Activated naive CD8-positive, alpha-beta T cell treated with anti-CD3 and anti-CD28 coated beads for 36 hours (primary cell): ENCODE measurements around the gene CBX8. TPM values are rescaled to one million over a fixed set of nuclear protein-coding genes. Genes with fewer than 3 reads are reported as not detected.

Experiments
- DNase-seq: peaks from one replicate; pipeline ENCODE4 v3.0.0; 2021
- H3K27ac Mint-ChIP-seq: one replicate; pipeline ENCODE4 v1.8.0; 2022; ENCODE audit warnings: mild to moderate bottlenecking, moderate library complexity, mixed read lengths
- H3K27me3 Mint-ChIP-seq: one replicate; pipeline ENCODE4 v1.8.0; 2022; ENCODE audit warnings: mild to moderate bottlenecking, mixed read lengths
- H3K36me3 Mint-ChIP-seq: one replicate; pipeline ENCODE4 v1.8.0; 2021; ENCODE audit warnings: mild to moderate bottlenecking, mixed read lengths
- H3K4me1 Mint-ChIP-seq: one replicate; pipeline ENCODE4 v1.8.0; 2021; ENCODE audit warnings: mixed read lengths
- H3K4me3 Mint-ChIP-seq: one replicate; pipeline ENCODE4 v1.8.0; 2022; ENCODE audit warnings: mild to moderate bottlenecking, moderate library complexity, mixed read lengths
- H3K9me3 Mint-ChIP-seq: one replicate; pipeline ENCODE4 v1.8.0; 2022; ENCODE audit warnings: mixed read lengths
- total RNA-seq, 2 experiments: library from RNA; stranded (reverse); gene quantifications; one replicate each; pipeline ENCODE4 v1.2.3, GENCODE V29; 2021

CBX8 gene
- total RNA-seq: 1 to 10 TPM; 3.5 to 4.1 TPM

DNA sequence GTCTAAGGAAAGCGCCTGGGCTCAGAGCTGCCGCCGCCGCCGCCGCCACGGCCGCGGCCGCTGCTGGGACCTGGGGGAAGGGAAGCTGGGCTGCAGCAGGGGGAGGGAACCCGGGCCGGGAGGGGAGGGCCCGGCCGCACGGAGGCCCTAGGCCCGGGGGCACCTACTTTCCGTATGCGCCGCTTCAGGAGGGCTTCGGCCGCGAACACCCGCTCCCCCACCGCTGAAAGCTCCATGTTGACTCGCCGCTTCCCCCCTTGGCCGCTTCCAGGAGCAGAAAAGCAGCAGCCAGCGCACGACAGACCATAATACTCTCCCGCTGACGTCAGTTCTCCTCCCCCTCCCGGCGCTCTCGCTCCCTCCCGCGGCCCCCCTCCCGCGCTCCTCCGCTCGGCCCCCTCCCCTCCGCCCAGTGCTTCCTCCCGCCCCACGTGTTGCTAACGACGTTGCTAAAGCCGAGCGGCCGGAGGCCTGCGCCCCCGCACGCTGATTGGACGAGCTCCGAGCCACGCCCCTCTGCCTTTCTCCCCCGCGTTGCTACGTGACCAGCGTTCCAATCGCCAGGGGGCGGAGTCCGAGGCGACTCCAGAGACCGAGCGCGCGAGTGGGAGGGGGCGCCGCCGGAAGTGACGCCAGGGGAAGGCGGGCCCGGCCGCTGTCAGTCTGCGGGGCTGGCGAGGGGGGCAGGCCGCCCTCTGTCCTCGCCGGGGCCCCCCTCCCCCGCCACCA, at the start of gene CBX8:
TSS of gene CBX8 (minus strand) at position 315 of the 729 bp plus-strand sequence. CDS start at position 236, 79 bp downstream.
- peak within 1 kb of the TSS; percentile 82 for H3K27ac Mint-ChIP-seq
- no peaks in the 10 kb centered on the region for H3K36me3 Mint-ChIP-seq
- peaks cover 35% of the 10 kb centered on the region for H3K4me1 Mint-ChIP-seq
- H3K4me3 Mint-ChIP-seq: peak within 1 kb of the TSS; percentile 81
- no peaks in the 10 kb centered on the region for H3K9me3 Mint-ChIP-seq
- H3K27me3 Mint-ChIP-seq: peaks cover 48% of the 10 kb centered on the region
- peak; percentile 100 for DNase-seq

DNA sequence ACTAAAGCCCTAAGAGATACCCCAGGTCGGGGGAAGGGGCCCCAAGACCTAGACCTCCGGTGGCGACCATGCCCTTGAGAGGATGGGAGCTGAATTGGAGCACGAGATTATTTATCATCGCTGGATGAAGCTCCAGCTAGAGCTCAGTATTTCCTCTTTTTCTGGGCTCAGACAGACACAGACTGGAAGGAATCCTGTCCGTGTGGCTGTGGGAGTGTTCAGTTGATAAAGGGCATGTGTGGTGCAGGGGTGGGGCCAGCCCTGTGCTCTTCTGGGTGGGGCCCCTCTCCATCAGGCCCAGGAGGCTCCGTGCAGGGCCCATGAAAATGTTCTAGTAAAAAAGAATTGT, 48.7 kb upstream of the CBX8 start:
- H3K36me3 Mint-ChIP-seq: no peaks in the 10 kb centered on the region
- no peak overlapping the region for H3K4me3 Mint-ChIP-seq
- H3K27me3 Mint-ChIP-seq: peaks cover 59% of the 10 kb centered on the region
- H3K4me1 Mint-ChIP-seq: peaks cover 11% of the 10 kb centered on the region
- no peak overlapping the region for H3K27ac Mint-ChIP-seq
- no peak for DNase-seq
- no peaks in the 10 kb centered on the region for H3K9me3 Mint-ChIP-seq

DNA sequence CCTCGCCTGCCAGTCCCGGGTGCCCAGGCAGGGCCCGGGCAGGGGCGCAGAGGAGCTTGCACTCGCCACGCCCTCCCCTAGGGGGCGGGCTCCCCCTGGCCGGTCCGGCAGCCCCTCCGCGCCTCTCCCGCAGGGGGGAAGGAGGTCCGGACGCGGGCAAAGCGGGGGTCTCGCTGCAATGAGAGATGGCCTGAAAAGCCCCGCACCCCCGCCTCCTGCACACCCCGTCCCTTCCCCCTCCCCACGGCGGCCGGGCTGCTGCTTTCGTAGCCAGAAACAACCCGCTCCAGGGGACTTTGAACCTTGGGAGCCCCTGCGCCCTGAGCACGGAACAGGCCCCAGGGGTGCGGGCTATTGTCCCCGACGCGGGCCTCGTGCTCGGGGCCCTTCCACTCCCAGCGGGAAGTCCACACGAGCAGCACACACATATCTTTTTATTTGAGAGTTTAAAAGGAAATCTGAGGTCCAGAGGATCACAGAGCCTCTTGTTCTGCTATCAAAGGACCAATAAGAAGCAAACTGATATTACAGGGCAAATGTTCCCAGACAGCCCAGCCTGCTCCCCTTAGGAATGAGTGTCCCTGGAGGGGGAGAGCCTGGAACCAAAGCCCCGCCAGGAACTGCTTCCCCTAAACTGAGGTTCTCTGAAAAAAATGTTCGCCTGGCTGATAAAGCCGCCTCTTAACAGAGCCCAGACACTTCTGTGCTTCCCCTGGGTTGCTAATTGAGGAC, 48.2 kb upstream of the CBX8 start:
- DNase-seq: peak; percentile 67
- H3K36me3 Mint-ChIP-seq: no peaks in the 10 kb centered on the region
- no peak overlapping the region for H3K4me3 Mint-ChIP-seq
- no peak overlapping the region for H3K27ac Mint-ChIP-seq
- H3K4me1 Mint-ChIP-seq: peaks cover 11% of the 10 kb centered on the region
- H3K27me3 Mint-ChIP-seq: peaks cover 64% of the 10 kb centered on the region
- no peaks in the 10 kb centered on the region for H3K9me3 Mint-ChIP-seq

DNA sequence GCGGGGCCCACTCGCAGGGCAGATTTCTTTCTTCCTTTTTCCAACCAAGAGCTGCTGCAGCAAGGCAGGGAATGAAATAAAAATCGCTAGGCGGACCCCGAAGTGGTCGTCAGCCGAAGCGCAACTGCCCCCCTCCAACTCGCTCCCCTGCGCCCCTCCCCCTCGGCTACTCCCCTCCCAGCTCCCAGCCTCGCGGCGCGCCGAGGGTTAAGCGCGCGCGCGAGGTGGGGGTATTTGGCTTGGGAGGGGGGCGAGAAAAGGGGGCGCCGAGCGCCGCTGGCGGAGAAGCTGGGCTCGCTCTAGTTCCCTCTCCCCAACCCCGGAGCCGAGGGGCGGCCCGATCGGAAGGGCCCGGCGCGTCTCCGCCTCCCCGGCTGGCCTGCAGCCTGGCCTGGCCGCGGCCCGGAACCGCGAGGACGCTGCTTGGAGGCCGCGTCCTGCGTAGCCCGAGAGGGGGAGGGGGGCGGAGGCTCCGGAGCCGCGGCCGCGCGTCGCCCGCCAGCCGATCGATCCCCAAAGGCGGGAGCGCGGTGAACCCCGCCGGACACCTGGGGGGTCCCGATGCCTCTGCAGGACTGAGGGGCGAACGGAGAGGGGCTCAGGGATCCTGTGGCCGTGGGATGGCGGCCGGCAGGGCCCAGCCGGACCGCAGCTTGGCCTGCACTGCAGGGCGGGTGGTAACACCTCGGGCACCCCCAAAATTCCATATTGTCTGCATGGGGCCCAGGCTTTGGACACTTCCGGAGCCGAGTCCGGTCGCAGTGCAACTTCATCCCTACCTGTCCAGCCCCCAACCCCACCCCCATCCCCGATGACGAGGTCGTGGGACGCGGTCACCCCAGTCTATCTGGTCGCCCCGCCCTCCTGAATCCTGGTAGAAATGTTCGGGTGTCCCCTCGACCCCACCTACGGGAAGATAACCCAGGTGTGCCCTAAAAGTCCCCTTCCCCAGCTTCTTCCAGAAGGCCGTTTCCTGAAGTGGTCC, 47.2 kb upstream of the CBX8 start:
- Mint-ChIP-seq H3K9me3 (no peaks in the 10 kb centered on the region), H3K4me1 (peaks cover 11% of the 10 kb centered on the region), H3K4me3 (peak overlapping the region; percentile 48), H3K27me3 (peaks cover 66% of the 10 kb centered on the region), H3K27ac (no peak overlapping the region), H3K36me3 (no peaks in the 10 kb centered on the region)
- no peak for DNase-seq

DNA sequence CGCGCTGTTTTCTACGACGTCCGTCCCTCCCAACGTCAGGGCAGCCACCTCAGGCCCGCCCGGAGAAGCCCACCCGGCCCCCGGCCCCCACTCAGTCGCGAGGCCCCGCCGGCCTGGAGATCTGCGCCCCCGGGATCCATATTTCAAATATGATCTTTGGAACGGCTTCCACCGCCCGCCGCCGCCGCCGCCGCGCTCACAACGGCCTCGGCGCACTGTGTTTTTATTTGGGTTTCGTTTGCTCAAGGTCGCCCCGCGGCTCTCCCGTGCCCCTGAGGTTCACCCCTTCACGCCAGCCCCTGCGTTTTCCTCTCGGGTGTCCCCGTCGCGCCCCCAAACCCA, 46.6 kb upstream of the CBX8 start:
- no peak for DNase-seq
- Mint-ChIP-seq H3K4me3 (peak overlapping the region; percentile 48), H3K36me3 (no peaks in the 10 kb centered on the region), H3K27me3 (peaks cover 59% of the 10 kb centered on the region), H3K4me1 (peaks cover 11% of the 10 kb centered on the region), H3K9me3 (no peaks in the 10 kb centered on the region), H3K27ac (no peak overlapping the region)

DNA sequence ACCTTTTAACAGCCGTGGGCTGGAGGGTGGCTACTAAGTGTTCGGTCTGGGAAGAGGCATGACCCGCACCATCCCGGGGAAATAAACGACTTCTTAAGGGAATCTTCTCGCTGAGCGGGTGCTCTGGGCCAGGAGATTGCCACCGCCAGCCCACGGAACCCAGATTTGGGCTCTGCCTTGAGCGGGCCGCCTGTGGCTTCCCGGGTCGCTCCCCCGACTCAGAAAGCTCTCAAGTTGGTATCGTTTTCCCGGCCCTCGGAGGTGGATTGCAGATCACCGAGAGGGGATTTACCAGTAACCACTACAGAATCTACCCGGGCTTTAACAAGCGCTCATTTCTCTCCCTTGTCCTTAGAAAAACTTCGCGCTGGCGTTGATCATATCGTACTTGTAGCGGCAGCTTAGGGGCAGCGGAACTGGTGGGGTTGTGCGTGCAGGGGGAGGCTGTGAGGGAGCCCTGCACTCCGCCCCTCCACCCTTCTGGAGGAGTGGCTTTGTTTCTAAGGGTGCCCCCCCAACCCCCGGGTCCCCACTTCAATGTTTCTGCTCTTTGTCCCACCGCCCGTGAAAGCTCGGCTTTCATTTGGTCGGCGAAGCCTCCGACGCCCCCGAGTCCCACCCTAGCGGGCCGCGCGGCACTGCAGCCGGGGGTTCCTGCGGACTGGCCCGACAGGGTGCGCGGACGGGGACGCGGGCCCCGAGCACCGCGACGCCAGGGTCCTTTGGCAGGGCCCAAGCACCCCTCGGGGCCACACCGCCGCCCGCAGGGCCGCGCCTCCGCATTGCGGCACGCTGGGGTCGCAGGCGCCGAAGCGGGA, 46.0 kb upstream of the CBX8 start:
- H3K27ac Mint-ChIP-seq: no peak overlapping the region
- H3K27me3 Mint-ChIP-seq: peaks cover 55% of the 10 kb centered on the region
- H3K4me1 Mint-ChIP-seq: peaks cover 15% of the 10 kb centered on the region
- H3K36me3 Mint-ChIP-seq: no peaks in the 10 kb centered on the region
- peak; percentile 26 for DNase-seq
- H3K4me3 Mint-ChIP-seq: peak overlapping the region; percentile 37
- no peaks in the 10 kb centered on the region for H3K9me3 Mint-ChIP-seq

DNA sequence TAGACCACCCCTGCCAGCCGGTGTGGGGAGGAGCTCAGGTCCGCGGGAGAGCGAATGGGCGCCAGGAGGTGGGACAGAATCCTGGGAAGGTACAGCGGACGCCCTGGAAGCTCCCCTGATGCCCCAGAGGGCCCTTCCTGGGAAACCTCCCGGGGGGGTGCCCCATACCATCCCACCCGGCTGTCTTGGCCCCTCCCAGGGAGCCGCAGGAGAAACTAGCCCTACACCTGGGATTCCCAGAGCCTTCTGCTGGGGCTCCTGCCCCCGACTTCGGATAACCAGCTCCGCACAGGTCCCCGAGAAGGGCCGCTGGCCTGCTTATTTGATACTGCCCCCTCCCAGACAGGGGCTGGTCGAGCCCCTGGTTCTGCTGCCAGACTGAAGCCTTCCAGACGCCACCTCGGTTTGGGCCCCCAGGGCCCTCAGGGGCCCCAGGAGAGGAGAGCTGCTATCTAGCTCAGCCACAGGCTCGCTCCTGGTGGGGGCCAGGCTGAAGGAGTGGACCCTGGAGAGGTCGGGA, 45.3 kb upstream of the CBX8 start:
- Mint-ChIP-seq H3K27me3 (peaks cover 54% of the 10 kb centered on the region), H3K27ac (no peak overlapping the region), H3K9me3 (no peaks in the 10 kb centered on the region), H3K4me3 (peak overlapping the region; percentile 29), H3K36me3 (no peaks in the 10 kb centered on the region), H3K4me1 (peaks cover 19% of the 10 kb centered on the region)
- no peak for DNase-seq

DNA sequence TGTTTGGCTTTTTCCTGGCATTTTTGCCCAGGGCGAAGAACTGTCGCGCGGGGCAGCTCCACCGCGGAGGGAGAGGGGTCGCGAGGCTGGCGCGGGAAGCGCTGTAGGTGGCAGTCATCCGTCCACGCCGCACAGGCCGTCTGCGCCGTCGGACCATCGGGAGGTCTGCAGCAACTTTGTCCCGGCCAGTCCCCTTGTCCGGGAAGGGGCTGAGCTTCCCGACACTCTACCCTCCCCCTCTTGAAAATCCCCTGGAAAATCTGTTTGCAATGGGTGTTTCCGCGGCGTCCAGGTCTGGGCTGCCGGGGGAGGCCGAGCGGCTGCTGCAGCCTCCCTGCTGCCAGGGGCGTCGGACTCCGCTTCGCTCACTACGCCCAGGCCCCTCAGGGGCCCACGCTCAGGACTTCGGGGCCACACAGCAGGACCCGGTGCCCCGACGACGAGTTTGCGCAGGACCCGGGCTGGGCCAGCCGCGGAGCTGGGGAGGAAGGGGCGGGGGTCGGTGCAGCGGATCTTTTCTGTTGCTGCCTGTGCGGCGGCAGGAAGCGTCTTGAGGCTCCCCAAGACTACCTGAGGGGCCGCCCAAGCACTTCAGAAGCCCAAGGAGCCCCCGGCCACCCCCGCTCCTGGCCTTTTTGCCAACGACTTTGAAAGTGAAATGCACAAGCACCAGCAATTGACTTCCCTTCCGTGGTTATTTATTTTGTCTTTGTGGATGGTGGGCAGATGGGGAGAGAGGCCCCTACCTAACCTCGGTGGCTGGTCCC, 44.7 kb upstream of the CBX8 start:
- H3K27ac Mint-ChIP-seq: no peak overlapping the region
- H3K27me3 Mint-ChIP-seq: peaks cover 54% of the 10 kb centered on the region

DNA sequence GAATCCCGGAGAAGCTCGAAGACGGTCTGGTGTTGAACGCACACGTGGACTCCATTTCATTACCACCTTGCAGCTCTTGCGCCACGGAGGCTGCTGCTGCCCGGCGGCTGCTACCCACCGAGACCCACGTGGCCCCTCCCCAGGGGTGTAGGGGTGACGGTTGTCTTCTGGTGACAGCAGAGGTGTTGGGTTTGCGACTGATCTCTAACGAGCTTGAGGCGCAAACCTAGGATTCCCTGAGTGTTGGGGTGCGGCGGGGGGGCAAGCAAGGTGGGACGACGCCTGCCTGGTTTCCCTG, 44.1 kb upstream of the CBX8 start:
- Mint-ChIP-seq H3K4me3 (no peak overlapping the region), H3K27me3 (peaks cover 49% of the 10 kb centered on the region), H3K9me3 (no peaks in the 10 kb centered on the region), H3K36me3 (no peaks in the 10 kb centered on the region), H3K27ac (no peak overlapping the region), H3K4me1 (peaks cover 25% of the 10 kb centered on the region)
- DNase-seq: no peak

More for the DNA sequence above, 44.7 kb upstream of the CBX8 start:
- H3K4me1 Mint-ChIP-seq: peaks cover 25% of the 10 kb centered on the region
- H3K4me3 Mint-ChIP-seq: peak overlapping the region; percentile 29
- no peaks in the 10 kb centered on the region for H3K36me3 Mint-ChIP-seq
- DNase-seq: peak; percentile 19
- no peaks in the 10 kb centered on the region for H3K9me3 Mint-ChIP-seq

DNA sequence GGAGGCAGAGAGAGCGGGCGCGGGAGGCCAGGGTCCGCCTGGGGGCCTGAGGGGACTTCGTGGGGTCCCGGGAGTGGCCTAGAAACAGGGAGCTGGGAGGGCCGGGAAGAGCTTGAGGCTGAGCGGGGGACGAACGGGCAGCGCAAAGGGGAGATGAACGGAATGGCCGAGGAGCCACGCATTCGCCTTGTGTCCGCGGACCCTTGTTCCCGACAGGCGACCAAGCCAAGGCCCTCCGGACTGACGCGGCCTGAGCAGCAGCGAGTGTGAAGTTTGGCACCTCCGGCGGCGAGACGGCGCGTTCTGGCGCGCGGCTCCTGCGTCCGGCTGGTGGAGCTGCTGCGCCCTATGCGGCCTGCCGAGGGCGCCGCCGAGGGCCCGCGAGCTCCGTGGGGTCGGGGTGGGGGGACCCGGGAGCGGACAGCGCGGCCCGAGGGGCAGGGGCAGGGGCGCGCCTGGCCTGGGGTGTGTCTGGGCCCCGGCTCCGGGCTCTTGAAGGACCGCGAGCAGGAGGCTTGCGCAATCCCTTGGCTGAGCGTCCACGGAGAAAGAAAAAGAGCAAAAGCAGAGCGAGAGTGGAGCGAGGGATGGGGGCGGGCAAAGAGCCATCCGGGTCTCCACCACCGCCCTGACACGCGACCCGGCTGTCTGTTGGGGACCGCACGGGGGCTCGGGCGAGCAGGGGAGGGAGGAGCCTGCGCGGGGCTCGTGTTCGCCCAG, 43.6 kb upstream of the CBX8 start:
- peaks cover 25% of the 10 kb centered on the region for H3K4me1 Mint-ChIP-seq

DNA sequence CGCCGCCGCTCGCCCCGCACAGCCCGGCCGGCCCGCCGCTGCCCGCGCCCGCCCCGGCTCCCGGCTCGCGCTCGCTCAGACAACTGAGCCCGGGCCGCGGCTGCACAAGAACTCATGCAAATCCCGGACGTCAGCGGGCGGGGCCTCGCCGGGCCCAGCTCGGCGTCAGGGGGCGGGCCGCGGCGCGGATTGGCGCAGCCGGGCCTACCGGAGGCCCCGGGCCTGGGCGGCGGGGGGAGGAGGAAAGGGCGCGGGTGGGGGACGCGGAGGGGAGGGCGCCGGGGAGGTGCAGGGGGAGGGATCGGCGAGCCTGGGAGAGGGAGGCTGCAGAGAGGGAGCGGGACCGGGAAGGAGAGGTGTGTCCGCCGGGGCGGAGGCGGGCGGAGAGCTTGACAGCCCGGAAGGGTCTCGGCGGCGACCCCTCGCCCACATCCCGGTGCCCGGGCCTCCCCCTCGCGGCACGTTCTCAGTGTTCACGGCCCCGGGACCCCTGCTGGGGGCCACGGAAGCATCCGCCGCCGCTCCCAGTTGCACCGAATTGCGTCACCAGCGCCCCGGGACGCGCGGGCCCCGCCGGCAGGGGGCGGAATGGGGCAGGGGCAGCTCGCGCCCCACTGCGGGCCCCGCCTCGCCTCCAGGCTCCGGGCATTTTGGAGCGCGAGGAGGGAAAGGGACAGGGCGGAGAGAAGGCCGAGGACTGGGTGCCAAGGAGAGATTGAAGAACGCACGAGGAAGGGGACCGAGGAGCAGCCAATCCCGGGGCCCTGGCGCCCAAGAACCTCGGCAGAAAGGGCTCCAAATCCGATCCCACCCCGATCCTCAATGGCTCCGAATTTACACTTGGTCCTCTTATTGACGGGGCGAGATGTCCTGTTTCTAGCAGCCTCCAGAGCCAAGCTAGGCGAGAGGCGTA, 42.7 kb upstream of the CBX8 start, which contains the start of gene CBX4:
TSS of gene CBX4 (minus strand) at position 85 of the 913 bp plus-strand sequence. CDS start 189 bp downstream, outside the sequence.
- peaks cover 6% of the 10 kb centered on the region for H3K36me3 Mint-ChIP-seq
- DNase-seq: peak; percentile 90
- peaks cover 28% of the 10 kb centered on the region for H3K4me1 Mint-ChIP-seq
- H3K27ac Mint-ChIP-seq: peak within 1 kb of the TSS; percentile 89
- peaks cover 39% of the 10 kb centered on the region for H3K27me3 Mint-ChIP-seq
- no peaks in the 10 kb centered on the region for H3K9me3 Mint-ChIP-seq
- peak within 1 kb of the TSS; percentile 91 for H3K4me3 Mint-ChIP-seq

More for the DNA sequence above, 43.6 kb upstream of the CBX8 start:
- Mint-ChIP-seq H3K9me3 (no peaks in the 10 kb centered on the region), H3K27ac (no peak overlapping the region), H3K36me3 (no peaks in the 10 kb centered on the region), H3K4me3 (no peak overlapping the region), H3K27me3 (peaks cover 44% of the 10 kb centered on the region)
- DNase-seq: peak; percentile 37

DNA sequence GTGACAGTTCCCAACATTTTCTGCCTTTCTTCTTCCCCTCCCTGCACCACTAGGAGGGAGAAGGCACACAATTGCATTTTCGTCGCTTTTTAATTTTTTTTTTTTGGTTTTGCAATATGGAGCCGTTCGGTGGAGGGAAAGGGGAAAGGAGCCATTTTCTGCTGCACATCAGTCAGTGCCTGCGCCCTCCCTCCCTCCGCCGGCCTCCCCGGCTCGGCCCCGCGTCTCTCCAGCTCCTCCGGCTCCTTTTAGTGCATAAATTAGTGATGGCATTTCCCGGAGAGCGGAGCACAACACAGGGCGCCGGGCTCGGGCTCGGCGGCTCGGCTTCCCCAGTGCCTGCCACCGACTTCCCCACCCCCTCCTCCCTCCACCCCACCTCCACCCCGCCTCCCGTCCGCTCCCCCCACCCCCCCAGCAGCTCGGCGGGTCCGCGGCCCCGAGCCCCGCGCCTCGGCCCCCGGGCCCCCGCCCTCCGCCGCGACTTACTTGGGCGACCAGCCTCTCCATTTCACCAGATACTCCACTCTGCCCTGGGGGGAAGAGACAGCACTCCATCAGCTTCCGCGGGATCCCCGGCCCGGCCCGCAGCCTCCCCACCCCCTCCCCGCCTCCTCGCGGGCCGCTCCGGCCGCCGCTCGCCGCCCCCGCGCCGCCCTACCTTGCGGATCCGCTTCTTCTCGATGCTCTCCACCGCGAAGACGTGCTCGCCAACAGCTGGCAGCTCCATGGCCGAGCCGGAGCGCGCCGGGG, 41.8 kb upstream of the CBX8 start:
- H3K36me3 Mint-ChIP-seq: peaks cover 8% of the 10 kb centered on the region
- no peaks in the 10 kb centered on the region for H3K9me3 Mint-ChIP-seq
- H3K27me3 Mint-ChIP-seq: peaks cover 38% of the 10 kb centered on the region
- peak; percentile 75 for DNase-seq
- H3K4me1 Mint-ChIP-seq: peaks cover 29% of the 10 kb centered on the region
- peak overlapping the region; percentile 89 for H3K27ac Mint-ChIP-seq
- H3K4me3 Mint-ChIP-seq: peak overlapping the region; percentile 91
